DMS 273 (cell line): ENCODE measurements around the gene TBC1D5.
"Not testable (repeated sequence)": the region's sequence is repeated elsewhere in the genome, so short reads cannot be mapped to it uniquely, and the experiment has no call there.

Experiments
- DNase-seq: peaks from one replicate; lab custom pipeline; 2025; ENCODE audit not compliant: unreplicated experiment; lab: John Stamatoyannopoulos, UW

Gene TBC1D5

DNA sequence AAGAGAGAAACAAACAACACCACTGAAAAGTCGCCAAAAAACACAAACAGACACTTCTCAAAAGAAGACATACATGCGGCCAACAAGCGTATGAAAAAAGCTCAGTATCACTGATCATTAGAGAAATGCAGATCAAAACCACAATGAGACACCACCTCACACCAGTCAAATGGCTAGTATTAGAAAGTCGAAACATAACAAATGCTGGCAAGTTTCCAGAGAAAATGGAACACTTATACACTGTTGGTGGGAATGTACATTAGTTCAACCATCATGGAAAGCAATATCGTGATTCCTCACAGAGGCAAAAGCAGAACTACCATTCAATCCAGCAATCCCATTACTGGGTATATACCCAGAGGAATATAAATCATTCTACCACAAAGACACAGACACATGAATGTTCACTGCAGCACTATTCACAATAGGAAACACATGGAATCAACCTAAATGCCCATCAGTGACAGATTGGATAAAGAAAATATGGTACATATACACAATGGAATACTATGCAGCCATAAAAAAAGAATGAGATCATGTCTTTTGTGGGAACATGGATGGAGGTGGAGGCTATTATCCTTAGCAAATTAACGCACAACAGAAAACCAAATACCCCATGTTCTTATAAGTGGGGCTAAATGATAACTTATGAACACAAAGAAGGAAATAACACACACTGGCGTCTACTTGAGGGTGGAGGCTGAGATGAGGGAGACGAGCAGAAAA, 93.6 kb downstream of the TBC1D5 start:
- DNase-seq = peak; percentile 3

- DNase-seq = peak; percentile 72
These were observed 97.2 kb downstream of the TBC1D5 start for GRCh38 chr3:17645074-17645698.

DNA sequence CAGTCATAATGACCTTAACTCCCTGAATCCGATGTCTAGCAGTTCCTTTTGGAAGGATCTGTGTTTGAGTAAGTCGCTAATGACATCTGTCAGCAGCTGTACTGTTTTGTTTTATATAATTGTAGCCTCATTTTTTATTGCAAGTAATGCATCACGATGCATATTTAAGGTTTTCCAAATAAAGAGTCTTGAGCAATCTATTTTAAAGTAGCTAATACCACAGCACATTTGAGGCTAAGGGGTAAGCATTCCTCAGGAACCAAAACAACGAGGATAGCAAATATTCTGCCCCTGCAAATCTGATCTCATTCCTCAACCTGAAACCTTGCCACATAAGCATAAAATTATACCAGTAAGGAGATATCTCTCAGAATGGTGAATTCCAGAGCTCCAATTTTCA, 98.7 kb downstream of the TBC1D5 start:
- DNase-seq = no peak

DNA sequence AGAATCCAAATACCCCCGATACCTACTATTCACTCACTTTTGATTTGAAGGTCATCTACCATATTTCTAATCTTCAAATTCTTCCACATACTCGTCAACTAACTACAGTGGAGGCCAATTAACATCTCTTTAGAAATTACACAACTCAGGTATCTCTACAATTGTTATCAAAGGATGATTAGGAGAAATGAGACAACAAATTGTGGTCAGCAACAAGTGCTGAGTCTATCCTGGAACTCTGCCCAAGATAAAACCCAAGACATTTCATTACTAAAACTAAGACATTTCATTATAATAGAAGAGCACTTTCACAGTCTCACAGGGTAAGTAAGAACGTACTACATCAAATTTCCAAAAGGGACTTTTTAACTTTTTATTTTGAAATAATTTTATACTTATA, 100.0 kb downstream of the TBC1D5 start:
- no peak for DNase-seq

- DNase-seq = no peak
These were observed 102.0 kb downstream of the TBC1D5 start for GRCh38 chr3:17640466-17640865.

DNA sequence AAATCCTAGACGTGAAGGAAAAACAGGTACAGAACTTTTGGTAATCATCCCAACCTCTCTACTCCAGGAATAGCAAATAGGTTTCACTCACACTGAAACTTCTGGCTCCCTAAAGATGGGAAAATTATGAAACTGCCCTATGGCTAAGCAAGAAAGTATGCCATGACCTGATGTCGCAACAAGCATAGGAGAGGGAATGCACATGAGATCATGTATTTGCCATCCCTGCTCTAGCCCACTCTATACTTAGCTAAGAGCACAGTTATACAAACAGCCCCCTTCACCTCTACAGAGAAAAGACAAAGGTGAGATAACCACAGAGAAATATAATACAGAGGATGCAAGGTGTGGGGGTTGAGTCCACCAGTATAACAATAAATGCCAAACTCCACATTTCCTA, 102.7 kb downstream of the TBC1D5 start:
- DNase-seq = no peak

DNA sequence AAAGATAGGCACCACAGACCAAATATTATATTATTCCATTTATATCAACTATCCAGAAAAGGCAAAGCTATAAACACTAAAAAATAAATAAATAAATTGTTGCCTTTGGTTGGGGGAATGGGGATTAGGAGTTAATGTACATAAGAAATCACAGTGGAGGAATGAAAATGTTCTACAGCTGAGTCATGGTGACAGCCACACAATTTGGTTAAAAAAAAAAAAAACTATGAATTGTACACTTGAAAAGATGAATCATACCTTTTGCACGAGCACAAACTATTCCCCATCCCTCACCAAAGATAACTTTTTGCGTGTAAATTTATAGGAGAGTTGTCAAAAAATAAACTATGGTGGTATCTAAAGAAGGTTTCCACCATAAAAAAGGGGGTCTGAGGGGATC, 103.2 kb downstream of the TBC1D5 start:
- no peak for DNase-seq

DNA sequence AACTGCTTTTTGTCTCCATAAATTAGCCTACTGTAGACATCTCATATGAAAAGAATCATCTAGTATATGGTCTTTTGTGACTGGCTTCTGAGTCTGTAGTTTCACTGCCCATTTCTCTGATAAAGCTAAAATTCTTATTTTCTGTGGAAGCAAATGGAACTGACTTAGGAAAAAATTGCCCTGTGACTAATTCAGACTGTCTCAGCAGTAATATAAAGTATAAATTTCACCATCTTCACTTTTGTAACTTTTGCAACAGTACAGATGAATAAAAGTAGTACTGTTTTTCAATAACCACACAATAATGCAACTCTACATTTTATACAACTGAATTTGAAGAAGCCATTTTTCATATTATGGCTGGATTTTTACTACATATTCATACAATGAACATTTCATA, 104.1 kb downstream of the TBC1D5 start:
- no peak for DNase-seq

DNA sequence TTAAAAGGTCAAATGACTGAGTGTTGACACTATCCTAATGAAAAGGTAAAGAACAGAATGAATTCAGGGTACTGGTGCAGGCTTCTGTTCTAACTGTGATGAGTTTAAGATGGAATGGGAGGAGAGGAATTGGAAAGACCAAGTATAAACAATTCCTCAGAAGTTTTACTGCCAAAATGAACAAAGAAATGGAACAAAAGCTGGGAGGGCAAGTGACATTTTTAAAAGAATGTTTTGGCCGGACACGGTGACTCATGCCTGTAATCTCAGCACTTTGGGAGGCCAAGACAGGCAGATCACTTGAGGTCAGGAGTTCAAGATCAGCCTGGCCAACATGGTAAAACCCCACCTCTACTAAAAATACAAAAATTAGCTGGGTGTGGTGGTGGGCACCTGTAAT, 106.8 kb downstream of the TBC1D5 start:
- not testable (repeated sequence) for DNase-seq

GRCh38 chr3:17634964-17635363, 107.5 kb downstream of the TBC1D5 start:
- DNase-seq = no peak

- no peak for DNase-seq
These were observed 108.2 kb downstream of the TBC1D5 start for GRCh38 chr3:17634201-17634600.

DNA sequence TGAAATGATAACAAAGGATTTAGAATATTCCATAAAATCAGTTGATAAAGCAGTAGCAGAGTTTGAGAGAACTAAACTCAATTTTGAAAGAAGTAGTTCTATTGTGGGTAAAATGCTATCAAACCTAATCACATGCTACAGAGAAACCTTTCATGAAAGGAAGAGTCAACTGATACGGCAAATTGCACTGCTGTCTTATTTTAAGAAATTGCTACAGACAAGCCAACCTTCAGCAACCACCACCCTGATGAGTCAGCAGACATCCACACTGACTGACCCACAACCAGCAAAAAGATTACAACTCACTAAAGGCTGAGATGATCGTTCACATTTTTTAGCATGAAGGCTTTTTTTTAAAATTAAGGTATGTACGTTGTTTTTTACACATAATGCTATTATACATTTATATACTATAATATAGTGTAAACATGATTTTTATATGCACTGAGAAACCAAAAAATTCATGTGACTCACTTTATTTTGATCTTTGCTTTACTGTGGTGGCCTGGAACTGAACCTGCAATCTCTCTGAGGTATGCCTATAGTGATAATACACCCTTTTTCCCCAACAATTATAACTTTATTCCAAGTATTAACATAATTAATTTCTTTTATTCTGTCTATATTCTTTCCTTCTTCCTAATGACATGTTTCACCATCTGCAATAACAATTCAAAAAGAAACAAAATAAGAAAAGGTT, 109.9 kb downstream of the TBC1D5 start:
- no peak for DNase-seq

DNA sequence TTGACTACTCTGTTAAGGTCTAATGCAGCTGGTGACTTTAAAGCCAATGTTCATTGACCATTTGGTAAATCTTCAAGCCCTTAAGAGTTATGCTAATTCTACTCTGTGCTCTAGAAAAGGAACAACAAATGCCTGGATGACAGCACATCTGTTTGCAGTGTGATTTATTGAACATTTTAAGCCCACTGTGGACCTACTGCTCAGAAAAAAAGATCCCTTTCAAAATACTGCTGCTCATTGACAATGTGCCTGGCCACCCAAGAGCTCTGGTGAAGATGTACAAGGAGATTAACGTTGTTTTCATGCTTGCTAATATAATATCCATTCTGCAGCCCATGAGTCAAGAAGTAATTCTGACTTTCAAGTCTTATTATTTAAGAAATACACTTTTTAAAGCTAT, 110.8 kb downstream of the TBC1D5 start:
- DNase-seq = no peak

DNA sequence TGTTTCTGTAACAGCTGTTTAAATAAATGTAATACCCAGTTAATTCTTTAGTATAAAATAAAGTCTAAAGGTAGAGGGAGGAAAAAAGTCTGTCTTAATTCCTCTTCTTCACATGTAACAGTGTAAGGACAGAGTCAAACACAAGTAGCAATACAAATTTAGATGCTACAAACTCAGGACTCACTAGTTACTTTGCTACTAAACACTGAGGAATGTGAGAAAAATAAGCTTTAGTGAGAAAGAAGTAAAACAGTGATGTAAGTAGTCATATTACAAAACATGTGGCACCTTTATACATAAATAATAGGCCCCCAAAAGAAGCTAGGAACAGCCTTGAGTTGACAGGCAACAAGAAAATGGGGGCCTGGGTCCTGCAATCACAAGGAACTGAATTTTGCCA, 113.0 kb downstream of the TBC1D5 start:
- DNase-seq = no peak

DNA sequence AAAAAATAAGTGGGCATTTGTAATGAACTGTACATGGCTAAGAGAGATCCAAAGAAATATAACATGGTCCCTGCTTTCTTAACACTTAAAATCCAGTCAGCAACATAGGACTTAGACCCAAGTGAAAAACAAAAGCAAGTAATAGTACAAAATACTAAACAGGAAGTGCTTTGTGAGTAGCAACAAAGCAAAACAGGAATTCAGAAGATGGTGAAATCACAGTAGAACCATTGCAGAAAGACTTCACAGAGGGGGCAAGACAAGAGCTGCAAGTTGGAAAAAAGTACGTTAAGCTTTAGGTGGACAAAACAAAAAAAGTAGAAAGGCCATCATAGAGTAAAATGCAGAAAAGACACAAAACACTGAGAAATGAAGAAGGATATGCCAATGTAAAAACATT, 116.0 kb downstream of the TBC1D5 start:
- no peak for DNase-seq

DNA sequence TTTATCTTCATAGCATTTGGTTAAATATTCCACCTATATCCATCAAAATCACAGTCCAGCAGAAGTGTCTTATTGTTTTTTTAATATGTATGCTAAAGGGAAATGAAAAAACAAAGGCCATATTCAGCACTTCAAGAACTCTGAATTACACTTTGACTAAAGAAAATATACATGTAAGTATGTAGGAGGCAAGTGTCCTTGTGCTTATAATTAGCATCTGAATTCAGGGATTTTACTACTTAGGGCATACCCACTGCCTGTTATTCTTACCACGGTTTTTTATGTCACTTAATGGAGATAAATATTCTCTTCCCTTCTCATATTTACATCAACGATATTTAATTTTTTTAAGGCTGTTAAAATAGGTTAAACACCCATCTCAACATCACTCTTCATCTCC, 117.3 kb downstream of the TBC1D5 start:
- no peak for DNase-seq

DNA sequence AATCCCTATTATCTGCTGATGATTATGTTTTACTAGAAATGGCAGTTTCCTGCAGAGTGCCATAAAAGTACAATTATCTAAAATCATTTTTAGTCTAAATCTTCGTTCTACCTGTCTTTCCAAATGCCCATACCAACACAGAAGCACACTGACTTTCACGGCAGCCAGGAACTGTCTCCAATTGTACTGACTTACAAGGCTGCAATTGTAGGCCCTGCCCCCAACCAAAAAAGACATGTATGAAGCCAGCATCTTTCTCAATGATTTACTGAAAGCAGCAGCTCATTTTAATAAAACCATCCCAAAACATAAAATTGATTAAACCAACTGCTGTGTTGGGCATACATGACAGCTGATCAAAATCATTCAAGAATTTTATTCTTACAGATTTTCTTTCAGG, 119.0 kb downstream of the TBC1D5 start:
- no peak for DNase-seq

DNA sequence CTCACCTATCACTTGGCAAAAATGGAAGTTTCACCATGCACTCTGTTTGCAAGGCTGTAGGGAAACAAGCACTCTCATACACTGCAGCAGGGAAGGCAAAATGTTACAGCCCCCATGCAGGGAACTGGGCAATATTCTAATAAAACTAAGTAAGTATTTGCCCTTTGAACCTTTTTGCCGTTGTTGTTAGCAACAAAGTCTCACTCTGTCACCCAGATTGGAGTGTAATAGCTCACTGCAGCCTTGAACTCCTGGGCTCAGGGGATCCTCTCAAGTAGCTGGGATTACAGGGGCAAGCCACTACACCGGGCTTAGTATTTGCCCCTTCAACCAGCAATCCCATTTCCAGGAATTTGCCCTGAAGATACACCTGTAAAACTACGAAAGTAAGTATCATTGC, 122.5 kb downstream of the TBC1D5 start:
- no peak for DNase-seq

GRCh38 chr3:17613017-17613416, 129.4 kb downstream of the TBC1D5 start:
- DNase-seq = not testable (repeated sequence)

GRCh38 chr3:17607905-17608304, 134.5 kb downstream of the TBC1D5 start:
- DNase-seq = no peak

DNA sequence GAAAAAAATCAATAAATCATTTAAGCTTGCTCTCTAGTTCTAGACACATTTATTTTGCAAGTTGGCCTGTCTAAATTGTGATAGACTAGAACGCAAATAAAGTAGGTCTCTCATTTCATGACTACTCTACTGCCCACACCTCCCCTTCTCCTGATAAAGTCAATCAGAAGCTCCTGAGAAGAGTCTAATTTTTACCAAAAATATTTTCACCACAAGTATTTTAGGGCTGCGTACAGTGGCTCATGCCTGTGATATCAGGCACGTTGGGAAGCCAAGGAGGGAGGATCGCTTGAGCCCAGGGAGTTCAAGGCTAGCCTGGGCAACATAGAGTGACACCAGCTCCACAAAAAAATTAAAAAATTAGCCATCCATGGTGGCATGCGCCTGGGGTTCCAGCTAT, 136.5 kb downstream of the TBC1D5 start:
- DNase-seq = no peak

GRCh38 chr3:17605032-17605431, 137.4 kb downstream of the TBC1D5 start:
- no peak for DNase-seq
